Measurements from ENCODE around the gene ARID1B. TPM values are rescaled to one million over a fixed set of nuclear protein-coding genes. Genes with fewer than 3 reads are reported as not detected.
A peak's percentile ranks its signal among the peaks of the same experiment; 100 is the strongest.

Gene ARID1B
- total and polyA plus RNA-seq, 2 donors (not counting 1 experiment from before 2014, with no cell fraction given): 47.2 to 280 TPM

- CTCF ChIA-PET: no interaction called here
- H3K27me3 Mint-ChIP-seq: no peaks in the 10 kb centered on the region
- ATAC-seq (ENCODE audit: low read depth) (no peak), DNase-seq (no peak)
- H3K27ac Mint-ChIP-seq: peak overlapping the region; percentile 60
- peaks cover 53% of the 10 kb centered on the region for H3K4me1 Mint-ChIP-seq
- H3K4me3 Mint-ChIP-seq: no peak overlapping the region
- Histone ChIP-seq H3K4me3 (ENCODE audit: control extremely low read depth in 1 of 5, extremely low read depth in 1 of 5, insufficient read depth in 1 of 5, low read depth in 2 of 5, low read length in 4 of 5) (no peak overlapping the region), H3K4me2 (replicated peaks; ENCODE audit: low read depth, low read length, poor library complexity, severe bottlenecking) (peak overlapping the region; percentile 0), H3K27me3 (replicated peaks in 1 of 4; ENCODE audit: control extremely low read depth in 1 of 4, control insufficient read depth in 3 of 4, insufficient read depth in 4 of 4, low read length in 3 of 4) (no peaks in the 10 kb centered on the region), H4K20me1 (ENCODE audit: control insufficient read depth, insufficient read depth, low read length, poor library complexity, severe bottlenecking) (peaks cover 41% of the 10 kb centered on the region), H3K36me3 (replicated peaks in 1 of 2; ENCODE audit: control extremely low read depth in 1 of 2, control insufficient read depth in 1 of 2, extremely low read depth in 1 of 2, insufficient read depth in 2 of 2, low read length in 1 of 2) (peaks cover 2 to 10% of the 10 kb centered on the region in 2 experiments), H3K4me1 (ENCODE audit: control insufficient read depth in 2 of 2, insufficient read depth in 2 of 2, low read length in 2 of 2) (peaks cover 31 to 35% of the 10 kb centered on the region in 2 donors), H3K27ac (ENCODE audit: low read length in 2 of 2) (peak overlapping the region in 1 of 2 donors; percentile 17), H2AFZ (ENCODE audit: insufficient read depth, low read depth, low read length, poor library complexity, severe bottlenecking) (no peak overlapping the region), H3K9me3 (ENCODE audit: control extremely low read depth in 1 of 3, control insufficient read depth in 2 of 3, insufficient read depth in 1 of 3, low read length in 2 of 3) (no peaks in the 10 kb centered on the region), H3K79me2 (ENCODE audit: control insufficient read depth, insufficient read depth, low read length) (peaks cover 96% of the 10 kb centered on the region), H3K9ac (ENCODE audit: low read length) (no peak overlapping the region)
- H3K9me3 Mint-ChIP-seq (ENCODE audit: insufficient read depth): no peaks in the 10 kb centered on the region
- intact Hi-C loops (cut with micrococcal nuclease): no loop called here
- POLR2A ChIA-PET: no interaction called here
- WGBS (ENCODE audit: insufficient coverage): no CpG with 5 or more reads among the region's 2 CpGs
- TF ChIP-seq EZH2 (IDR thresholded peaks at IDR 0.05; ENCODE audit: borderline replicate concordance, insufficient read depth, low read depth, low read length, poor library complexity, severe bottlenecking): no peak
- no peak for TF ChIP-seq CTCF (IDR thresholded peaks at IDR 0.05)
These were observed 62.0 kb downstream of the ARID1B start for GRCh38 chr6:156839129-156839528.

GRCh38 chr6:156839591-156840001, 62.4 kb downstream of the ARID1B start:
- WGBS (ENCODE audit: insufficient coverage): 93% methylated on average over 3 of the region's 9 CpGs
- peaks cover 32 to 36% of the 10 kb centered on the region in 2 donors for H3K4me1 ChIP-seq (ENCODE audit: control insufficient read depth in 2 of 2, insufficient read depth in 2 of 2, low read length in 2 of 2)
- H3K27me3 ChIP-seq (replicated peaks in 1 of 4; ENCODE audit: control extremely low read depth in 1 of 4, control insufficient read depth in 3 of 4, insufficient read depth in 4 of 4, low read length in 3 of 4): no peaks in the 10 kb centered on the region
- ATAC-seq (ENCODE audit: low read depth) (no peak), DNase-seq (no peak)
- H3K4me3 Mint-ChIP-seq: no peak overlapping the region
- no peak for TF ChIP-seq CTCF (IDR thresholded peaks at IDR 0.05)
- TF ChIP-seq EZH2 (IDR thresholded peaks at IDR 0.05; ENCODE audit: borderline replicate concordance, insufficient read depth, low read depth, low read length, poor library complexity, severe bottlenecking): no peak
- H3K4me1 Mint-ChIP-seq: peaks cover 55% of the 10 kb centered on the region
- intact Hi-C loops (cut with micrococcal nuclease): loop anchor here (5.0 kb wide), 1 partner anchor 32 kb away; no protein-coding TSS in a partner anchor
- peak overlapping the region; percentile 0 for H3K4me2 ChIP-seq (replicated peaks; ENCODE audit: low read depth, low read length, poor library complexity, severe bottlenecking)
- peaks cover 96% of the 10 kb centered on the region for H3K79me2 ChIP-seq (ENCODE audit: control insufficient read depth, insufficient read depth, low read length)
- CTCF ChIA-PET: no interaction called here
- peaks cover 41% of the 10 kb centered on the region for H4K20me1 ChIP-seq (ENCODE audit: control insufficient read depth, insufficient read depth, low read length, poor library complexity, severe bottlenecking)
- H3K36me3 ChIP-seq (replicated peaks in 1 of 2; ENCODE audit: control extremely low read depth in 1 of 2, control insufficient read depth in 1 of 2, extremely low read depth in 1 of 2, insufficient read depth in 2 of 2, low read length in 1 of 2): peaks cover 1 to 10% of the 10 kb centered on the region in 2 experiments
- H3K9ac ChIP-seq (ENCODE audit: low read length): no peak overlapping the region
- no peaks in the 10 kb centered on the region for H3K27me3 Mint-ChIP-seq
- H3K4me3 ChIP-seq (ENCODE audit: control extremely low read depth in 1 of 5, extremely low read depth in 1 of 5, insufficient read depth in 1 of 5, low read depth in 2 of 5, low read length in 4 of 5): no peak overlapping the region
- H3K9me3 ChIP-seq (ENCODE audit: control extremely low read depth in 1 of 3, control insufficient read depth in 2 of 3, insufficient read depth in 1 of 3, low read length in 2 of 3): no peaks in the 10 kb centered on the region
- no peaks in the 10 kb centered on the region for H3K9me3 Mint-ChIP-seq (ENCODE audit: insufficient read depth)
- POLR2A ChIA-PET: no interaction called here
- peak overlapping the region in 1 of 2 donors; percentile 14 for H3K27ac ChIP-seq (ENCODE audit: low read length in 2 of 2)
- H2AFZ ChIP-seq (ENCODE audit: insufficient read depth, low read depth, low read length, poor library complexity, severe bottlenecking): no peak overlapping the region
- H3K27ac Mint-ChIP-seq: peak overlapping the region; percentile 70
